T-helper 17 cell (primary cell): ENCODE data around the gene GRHL1. TPM values are rescaled to one million over a fixed set of nuclear protein-coding genes. Genes with fewer than 3 reads are reported as not detected.

Experiments
- ATAC-seq: fragments of 150-1000 bp; cut with Tn5 transposase; 2 replicates; pipeline ENCODE4 v1.10.0; 2021; ENCODE audit warnings: mild to moderate bottlenecking, moderate library complexity
- DNase-seq, 3 donors: peaks; one replicate each; pipeline versions ENCODE4 v3.0.0 to v3.0.0-alpha.2; 2020 to 2021
- H3K9me3 ChIP-seq: one replicate; pipeline ENCODE4 v1.7.0; 2013; ENCODE audit warnings: low read length, mild to moderate bottlenecking; ENCODE audit not compliant: control insufficient read depth, poor library complexity, severe bottlenecking
- H3K27ac Mint-ChIP-seq: one replicate; pipeline ENCODE4 v1.8.0; 2022; ENCODE audit warnings: mild to moderate bottlenecking, moderate library complexity, mixed read lengths
- H3K27me3 Mint-ChIP-seq: one replicate; pipeline ENCODE4 v1.8.0; 2022; ENCODE audit warnings: mixed read lengths
- H3K36me3 Mint-ChIP-seq: one replicate; pipeline ENCODE4 v1.8.0; 2022; ENCODE audit warnings: low read depth, mixed read lengths
- H3K4me1 Mint-ChIP-seq: one replicate; pipeline ENCODE4 v1.8.0; 2022; ENCODE audit warnings: mild to moderate bottlenecking, mixed read lengths
- H3K4me3 Mint-ChIP-seq: one replicate; pipeline ENCODE4 v1.8.0; 2022; ENCODE audit warnings: mild to moderate bottlenecking, moderate library complexity, mixed read lengths
- total RNA-seq, 4 donors: library from RNA in 2 of 4; stranded (reverse) in 2 of 4; gene quantifications; one replicate each; pipeline ENCODE4 v1.2.3 and lab custom pipeline; 2022 to 2026

GRHL1 gene
- total RNA-seq, 2 donors from 2014 or later, result 0.60 to 3.7 TPM

- no peak for DNase-seq
- no peak overlapping the region for H3K27ac Mint-ChIP-seq
Observed at GRCh38 chr2:9996321-9996720, 44.8 kb downstream of the GRHL1 start.

GRCh38 chr2:9997936-9998335, 46.4 kb downstream of the GRHL1 start:
- Mint-ChIP-seq H3K36me3 (no peaks in the 10 kb centered on the region), H3K27ac (no peak overlapping the region), H3K4me1 (peaks cover 15% of the 10 kb centered on the region), H3K27me3 (peaks cover 8% of the 10 kb centered on the region), H3K4me3 (no peak overlapping the region)
- ATAC-seq (no peak), DNase-seq (no peak)
- no peaks in the 10 kb centered on the region for H3K9me3 ChIP-seq

More at GRCh38 chr2:9996321-9996720, 44.8 kb downstream of the GRHL1 start:
- Mint-ChIP-seq H3K4me1 (peaks cover 15% of the 10 kb centered on the region), H3K36me3 (no peaks in the 10 kb centered on the region), H3K4me3 (no peak overlapping the region), H3K27me3 (peaks cover 14% of the 10 kb centered on the region)
- no peaks in the 10 kb centered on the region for H3K9me3 ChIP-seq
- ATAC-seq, result no peak

DNA sequence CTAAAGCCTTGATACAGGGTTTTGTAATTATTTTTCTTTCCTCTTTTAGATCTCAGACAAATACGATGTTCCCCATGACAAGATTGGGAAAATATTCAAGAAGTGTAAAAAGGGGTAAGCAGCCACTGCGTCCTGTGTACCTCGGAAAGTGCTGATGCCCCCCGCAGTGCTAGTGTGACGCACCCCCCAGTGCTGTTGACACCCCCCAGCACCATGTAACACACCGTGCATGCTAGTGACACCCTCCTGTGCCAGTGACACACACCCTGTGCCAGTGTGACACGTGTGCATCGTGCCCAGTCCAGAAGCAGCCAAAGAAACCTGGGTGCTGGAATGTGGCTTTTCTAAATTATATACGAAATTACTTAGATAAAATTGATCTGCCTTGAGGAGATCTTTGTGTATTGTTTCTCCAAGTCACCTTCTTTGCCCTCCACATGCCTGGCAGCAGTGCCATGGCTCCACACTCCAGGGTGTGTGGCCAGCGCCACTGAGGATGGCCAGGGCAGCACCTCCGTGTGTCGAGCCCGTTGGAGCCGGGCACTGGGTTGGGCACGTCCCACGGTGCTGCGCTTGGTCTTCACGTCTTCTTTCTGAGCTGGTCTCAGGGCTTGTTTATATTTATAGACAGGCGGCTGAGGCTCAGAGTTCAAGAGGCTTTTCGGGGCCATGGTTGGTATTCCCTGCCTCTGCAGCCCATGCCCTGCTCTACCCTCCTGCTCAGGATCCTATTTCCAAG, 47.6 kb downstream of the GRHL1 start:
- H3K36me3 Mint-ChIP-seq, result no peaks in the 10 kb centered on the region
- no peaks in the 10 kb centered on the region for H3K9me3 ChIP-seq
- H3K4me1 Mint-ChIP-seq, result peaks cover 10% of the 10 kb centered on the region
- H3K27ac Mint-ChIP-seq, result no peak overlapping the region
- no peak overlapping the region for H3K4me3 Mint-ChIP-seq
- no peak for ATAC-seq
- no peak for DNase-seq
- H3K27me3 Mint-ChIP-seq, result peaks cover 8% of the 10 kb centered on the region

DNA sequence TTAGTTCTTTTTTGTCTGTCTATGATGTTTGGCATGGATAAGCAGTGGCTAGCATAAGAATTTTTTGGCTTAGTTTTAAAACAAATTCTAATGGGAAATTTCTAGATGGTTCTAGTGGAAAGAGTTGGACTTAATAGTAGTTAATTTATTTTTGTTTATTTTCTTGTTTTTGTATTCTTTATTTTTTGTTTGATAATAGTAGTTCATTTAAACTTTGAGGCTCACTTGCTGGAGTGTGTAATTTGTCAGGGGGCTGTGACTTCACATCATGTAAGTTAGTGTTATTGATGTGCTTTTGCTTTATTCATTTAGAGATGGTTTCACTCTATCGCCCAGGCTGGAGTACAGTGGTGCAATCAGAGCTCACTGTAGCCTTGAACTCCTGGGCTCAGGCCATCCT, 48.2 kb downstream of the GRHL1 start:
- Mint-ChIP-seq H3K36me3 (no peaks in the 10 kb centered on the region), H3K4me3 (no peak overlapping the region), H3K27me3 (peaks cover 9% of the 10 kb centered on the region), H3K27ac (no peak overlapping the region), H3K4me1 (peaks cover 8% of the 10 kb centered on the region)
- DNase-seq (no peak), ATAC-seq (no peak)
- H3K9me3 ChIP-seq, result no peaks in the 10 kb centered on the region

- no peak for ATAC-seq
- H3K4me1 Mint-ChIP-seq, result peaks cover 5% of the 10 kb centered on the region
- no peak overlapping the region for H3K4me3 Mint-ChIP-seq
- no peak for DNase-seq
- H3K36me3 Mint-ChIP-seq, result no peaks in the 10 kb centered on the region
- peaks cover 12% of the 10 kb centered on the region for H3K27me3 Mint-ChIP-seq
- no peak overlapping the region for H3K27ac Mint-ChIP-seq
- no peaks in the 10 kb centered on the region for H3K9me3 ChIP-seq
Observed at GRCh38 chr2:10000541-10000940, 49.0 kb downstream of the GRHL1 start.

DNA sequence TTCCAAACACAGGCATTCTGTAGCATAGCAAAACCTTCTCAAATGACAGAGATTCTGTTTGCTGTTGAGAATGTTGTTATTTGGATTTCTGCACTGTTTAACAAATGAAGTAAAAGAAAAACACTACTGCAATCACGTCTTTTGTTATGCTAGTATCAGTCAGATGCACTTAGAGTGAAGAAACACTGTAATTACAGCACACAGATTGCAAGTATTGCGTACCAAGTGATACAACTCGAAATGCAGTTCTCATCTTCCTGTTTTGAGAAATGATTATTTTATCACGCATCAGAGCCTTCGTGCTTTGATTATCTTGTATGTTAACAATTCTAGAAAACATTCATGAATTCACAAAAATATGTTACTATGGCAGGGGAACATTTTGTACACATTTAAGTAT, 50.1 kb downstream of the GRHL1 start:
- Mint-ChIP-seq H3K27ac (no peak overlapping the region), H3K4me3 (no peak overlapping the region)

GRCh38 chr2:10002109-10002508, 50.6 kb downstream of the GRHL1 start:
- peaks cover 16% of the 10 kb centered on the region for H3K27me3 Mint-ChIP-seq
- no peak overlapping the region for H3K4me3 Mint-ChIP-seq
- ATAC-seq, result no peak

More for the DNA sequence above, 50.1 kb downstream of the GRHL1 start:
- H3K4me1 Mint-ChIP-seq, result peaks cover 3% of the 10 kb centered on the region
- H3K9me3 ChIP-seq, result no peaks in the 10 kb centered on the region
- peaks cover 16% of the 10 kb centered on the region for H3K27me3 Mint-ChIP-seq
- no peak for ATAC-seq
- no peaks in the 10 kb centered on the region for H3K36me3 Mint-ChIP-seq
- no peak for DNase-seq

GRCh38 chr2:10002681-10003080, 51.2 kb downstream of the GRHL1 start:
- Mint-ChIP-seq H3K4me3 (no peak overlapping the region), H3K36me3 (no peaks in the 10 kb centered on the region), H3K4me1 (peaks cover under 1% of the 10 kb centered on the region), H3K27me3 (peaks cover 21% of the 10 kb centered on the region), H3K27ac (no peak overlapping the region)
- no peak for ATAC-seq
- H3K9me3 ChIP-seq, result no peaks in the 10 kb centered on the region
- DNase-seq, result no peak

More at GRCh38 chr2:10002109-10002508, 50.6 kb downstream of the GRHL1 start:
- H3K27ac Mint-ChIP-seq, result no peak overlapping the region
- peaks cover 3% of the 10 kb centered on the region for H3K4me1 Mint-ChIP-seq
- H3K9me3 ChIP-seq, result no peaks in the 10 kb centered on the region
- no peak for DNase-seq
- H3K36me3 Mint-ChIP-seq, result no peaks in the 10 kb centered on the region

- no peaks in the 10 kb centered on the region for H3K9me3 ChIP-seq
- Mint-ChIP-seq H3K27ac (no peak overlapping the region), H3K36me3 (no peaks in the 10 kb centered on the region), H3K4me3 (no peak overlapping the region), H3K27me3 (peaks cover 27% of the 10 kb centered on the region), H3K4me1 (no peaks in the 10 kb centered on the region)
- no peak for ATAC-seq
- DNase-seq, result no peak
Observed at GRCh38 chr2:10003206-10004125, 52.0 kb downstream of the GRHL1 start.

DNA sequence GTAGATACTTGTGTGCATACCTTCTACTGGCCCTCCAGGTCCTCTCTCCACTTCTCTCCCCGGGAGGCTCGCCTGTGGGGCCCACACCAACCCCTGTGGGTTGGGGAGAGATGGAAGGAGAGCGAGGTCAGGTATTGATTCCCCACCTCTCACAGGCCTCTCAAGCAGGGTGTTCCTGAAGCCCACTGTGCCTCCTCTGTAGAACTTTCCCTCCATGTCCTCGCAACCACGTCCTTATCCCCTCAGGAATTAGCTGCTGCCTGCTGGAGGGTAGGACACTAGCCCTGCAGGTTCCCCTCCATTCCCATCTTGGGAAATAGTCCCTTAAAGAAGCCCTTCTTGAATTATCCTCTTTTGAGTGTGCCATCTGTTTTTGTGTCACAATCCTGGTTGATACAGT, 52.9 kb downstream of the GRHL1 start:
- H3K4me1 Mint-ChIP-seq, result peaks cover 2% of the 10 kb centered on the region
- peaks cover 27% of the 10 kb centered on the region for H3K27me3 Mint-ChIP-seq
- no peaks in the 10 kb centered on the region for H3K36me3 Mint-ChIP-seq
- DNase-seq (no peak), ATAC-seq (no peak)
- H3K27ac Mint-ChIP-seq, result no peak overlapping the region
- H3K4me3 Mint-ChIP-seq, result no peak overlapping the region
- H3K9me3 ChIP-seq, result no peaks in the 10 kb centered on the region

GRCh38 chr2:10004836-10005235, 53.3 kb downstream of the GRHL1 start:
- no peak overlapping the region for H3K27ac Mint-ChIP-seq
- ATAC-seq (no peak), DNase-seq (no peak)
- no peak overlapping the region for H3K4me3 Mint-ChIP-seq
- H3K9me3 ChIP-seq, result no peaks in the 10 kb centered on the region
- H3K4me1 Mint-ChIP-seq, result peaks cover 2% of the 10 kb centered on the region
- no peaks in the 10 kb centered on the region for H3K36me3 Mint-ChIP-seq
- H3K27me3 Mint-ChIP-seq, result peaks cover 27% of the 10 kb centered on the region

- H3K4me3 Mint-ChIP-seq, result no peak overlapping the region
- no peaks in the 10 kb centered on the region for H3K9me3 ChIP-seq
- DNase-seq (no peak), ATAC-seq (no peak)
- no peaks in the 10 kb centered on the region for H3K36me3 Mint-ChIP-seq
- H3K27ac Mint-ChIP-seq, result no peak overlapping the region
- H3K27me3 Mint-ChIP-seq, result peaks cover 32% of the 10 kb centered on the region
- peaks cover 2% of the 10 kb centered on the region for H3K4me1 Mint-ChIP-seq
Observed at GRCh38 chr2:10005461-10006235, 54.2 kb downstream of the GRHL1 start.
